Measurements from ENCODE around the gene LIPC. TPM values are rescaled to one million over a fixed set of nuclear protein-coding genes. Genes with fewer than 3 reads are reported as not detected.

Gene LIPC
- total and polyA plus RNA-seq, 10 donors: 0.47 to 2.5 (median 1.0) TPM

GRCh38 chr15:58399739-58400138, 32.1 kb upstream of the LIPC start:
- WGBS, 5 donors: 68 to 92% (median 84%) methylated on average over 4 of the region's 4 CpGs
- no peaks in the 10 kb centered on the region for H3K9me3 ChIP-seq
- H3K27me3 ChIP-seq (replicated peaks in 1 of 7): no peaks in the 10 kb centered on the region
- H3K36me3 ChIP-seq: no peaks in the 10 kb centered on the region
- intact Hi-C loops (cut with DNase I; ENCODE audit: low total_unique reads): no loop called here
- TF ChIP-seq CTCF (IDR thresholded peaks at IDR 0.05 in 8 of 11, conservative IDR thresholded peaks at IDR 0.05 in 3 of 11) (no peak), POLR2AphosphoS5 (IDR thresholded peaks at IDR 0.05) (no peak), POLR2A (IDR thresholded peaks at IDR 0.05) (no peak)
- H3K27ac ChIP-seq: no peak overlapping the region
- no peak overlapping the region for H3K4me3 ChIP-seq
- no peak for DNase-seq
- peaks cover 0 to 4% (median 0%) of the 10 kb centered on the region in 6 donors for H3K4me1 ChIP-seq

- peak overlapping the region in 2 of 8 donors; percentile 32 to 48 for H3K27ac ChIP-seq
- WGBS, 5 donors: 82 to 84% (median 83%) methylated on average over 6 of the region's 6 CpGs
- no peak for DNase-seq
- H3K4me1 ChIP-seq: peaks cover 0 to 4% (median 0%) of the 10 kb centered on the region in 6 donors
- H3K9me3 ChIP-seq: no peaks in the 10 kb centered on the region
- H3K4me3 ChIP-seq: no peak overlapping the region
- H3K27me3 ChIP-seq (replicated peaks in 1 of 7): no peaks in the 10 kb centered on the region
- TF ChIP-seq POLR2A (IDR thresholded peaks at IDR 0.05): no peak
- no peak for TF ChIP-seq POLR2AphosphoS5 (IDR thresholded peaks at IDR 0.05)
- no peak for TF ChIP-seq CTCF (IDR thresholded peaks at IDR 0.05 in 8 of 11, conservative IDR thresholded peaks at IDR 0.05 in 3 of 11)
- intact Hi-C loops (cut with DNase I; ENCODE audit: low total_unique reads): no loop called here
- no peaks in the 10 kb centered on the region for H3K36me3 ChIP-seq
Observed at GRCh38 chr15:58401276-58401675, 30.5 kb upstream of the LIPC start.

GRCh38 chr15:58401991-58402649, 29.7 kb upstream of the LIPC start:
- Histone ChIP-seq H3K36me3 (no peaks in the 10 kb centered on the region), H3K9me3 (no peaks in the 10 kb centered on the region), H3K4me1 (peaks cover 0 to 4% (median 0%) of the 10 kb centered on the region in 6 donors), H3K27me3 (replicated peaks in 1 of 7) (no peaks in the 10 kb centered on the region), H3K27ac (peak overlapping the region in 4 of 8 donors; percentile 25 to 48 (median 33)), H3K4me3 (no peak overlapping the region)
- TF ChIP-seq POLR2A (IDR thresholded peaks at IDR 0.05) (no peak), POLR2AphosphoS5 (IDR thresholded peaks at IDR 0.05) (peak in 2 of 3 donors; percentile 41 to 50)
- intact Hi-C loops (cut with DNase I; ENCODE audit: low total_unique reads): no loop called here
- DNase-seq: no peak
- 60 to 88% (median 76%) methylated on average over 8 of the region's 8 CpGs for WGBS, 5 donors

- TF ChIP-seq POLR2A (IDR thresholded peaks at IDR 0.05): no peak
- TF ChIP-seq POLR2AphosphoS5 (IDR thresholded peaks at IDR 0.05): no peak
- TF ChIP-seq CTCF (IDR thresholded peaks at IDR 0.05 in 8 of 11, conservative IDR thresholded peaks at IDR 0.05 in 3 of 11): no peak
- no peak for DNase-seq
- H3K4me3 ChIP-seq: no peak overlapping the region
- WGBS, 5 donors: 87 to 92% (median 88%) methylated on average over 4 of the region's 4 CpGs
- H3K36me3 ChIP-seq: no peaks in the 10 kb centered on the region
- H3K27me3 ChIP-seq (replicated peaks in 1 of 7): no peaks in the 10 kb centered on the region
- H3K27ac ChIP-seq: no peak overlapping the region
- no peaks in the 10 kb centered on the region for H3K9me3 ChIP-seq
- intact Hi-C loops (cut with DNase I; ENCODE audit: low total_unique reads): no loop called here
- no peaks in the 10 kb centered on the region for H3K4me1 ChIP-seq
Observed at GRCh38 chr15:58403581-58403980, 28.2 kb upstream of the LIPC start.

All from spleen (tissue), 11 donors.